GM21723 (cell line): ENCODE data around the gene PTGES3L.
A peak's percentile ranks its signal among the peaks of the same experiment; 100 is the strongest.

Experiments
- ATAC-seq: cut with Tn5 transposase; IDR thresholded peaks from one replicate; pipeline ENCODE4 v1.9.1; 2021; ENCODE audit warnings: mild to moderate bottlenecking, moderate library complexity; ENCODE audit not compliant: unreplicated experiment

The PTGES3L gene

GRCh38 chr17:42979511-42980273, at the start of gene PTGES3L:
PTGES3L (minus strand) TSS chr17:42980080; CDS start chr17:42980053, 27 bp downstream.
- peak; percentile 43 for ATAC-seq

- no peak for ATAC-seq
Observed at GRCh38 chr17:43028221-43028861, 48.5 kb upstream of the PTGES3L start.

- no peak for ATAC-seq
Observed at GRCh38 chr17:43027091-43028032, 47.5 kb upstream of the PTGES3L start.

- ATAC-seq: no peak
Observed at GRCh38 chr17:43026595-43026994, 46.7 kb upstream of the PTGES3L start.

GRCh38 chr17:43025766-43026537, 46.1 kb upstream of the PTGES3L start:
- no peak for ATAC-seq

GRCh38 chr17:43025290-43025657, 45.4 kb upstream of the PTGES3L start:
- no peak for ATAC-seq

- peak; percentile 50 for ATAC-seq
Observed at GRCh38 chr17:43024407-43025289, 44.8 kb upstream of the PTGES3L start, which contains the start of gene RND2. RND2 (plus strand) TSS chr17:43025231; CDS start chr17:43025348, 117 bp downstream.

GRCh38 chr17:43021741-43022512, 42.0 kb upstream of the PTGES3L start, which contains the start of gene VAT1:
VAT1 (minus strand) TSS chr17:43022385; CDS start chr17:43022322, 63 bp downstream.
- no peak for ATAC-seq

GRCh38 chr17:43020789-43021740, 41.2 kb upstream of the PTGES3L start:
- no peak for ATAC-seq

GRCh38 chr17:43020030-43020621, 40.2 kb upstream of the PTGES3L start:
- ATAC-seq: no peak

- no peak for ATAC-seq
Observed at GRCh38 chr17:43019418-43019817, 39.5 kb upstream of the PTGES3L start.

GRCh38 chr17:43018932-43019331, 39.1 kb upstream of the PTGES3L start:
- no peak for ATAC-seq

GRCh38 chr17:43018008-43018853, 38.4 kb upstream of the PTGES3L start:
- ATAC-seq: no peak

GRCh38 chr17:43016216-43016615, 36.3 kb upstream of the PTGES3L start:
- no peak for ATAC-seq

- ATAC-seq: no peak
Observed at GRCh38 chr17:43015579-43015978, 35.7 kb upstream of the PTGES3L start.
